ENCODE results near the gene MCTP1. TPM values are rescaled to one million over a fixed set of nuclear protein-coding genes. Genes with fewer than 3 reads are reported as not detected.

Gene MCTP1
- total and polyA plus RNA-seq, 2 of the 8 experiments (the other 6 are each of a cell fraction or from before 2014, with no cell fraction given): 0.56 to 3.4 TPM

DNA sequence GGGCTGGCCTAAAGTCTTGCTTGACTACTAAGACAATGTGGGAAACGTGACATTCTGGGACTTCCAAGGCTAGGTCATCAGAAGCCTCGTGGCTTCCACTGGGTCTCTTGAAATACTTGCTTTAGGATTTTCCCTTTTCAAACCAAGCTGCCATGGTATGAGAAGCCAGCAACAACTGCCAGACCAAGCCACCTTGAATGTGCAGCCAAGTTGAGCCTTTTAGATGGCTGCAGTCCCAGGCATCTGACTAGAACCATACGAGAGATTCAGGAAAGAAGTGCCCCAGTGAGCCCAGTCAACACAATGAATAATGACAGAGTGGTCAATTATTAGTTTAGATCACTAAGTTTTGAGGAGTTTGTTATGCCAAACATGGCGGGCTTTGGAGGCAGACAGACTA is 523.1 kb downstream of the MCTP1 start:
- Histone ChIP-seq H3K9me3 (ENCODE audit: insufficient read depth in 2 of 2, low read depth in 1 of 2, low read length in 1 of 2) (no peaks in the 10 kb centered on the region), H3K79me2 (ENCODE audit: control insufficient read depth in 1 of 2, insufficient read depth in 2 of 2, low read length in 2 of 2) (no peaks in the 10 kb centered on the region), H4K5ac (ENCODE audit: insufficient read length, low read depth, low read length) (no peak overlapping the region), H3K27ac (ENCODE audit: low read depth, low read length) (no peak overlapping the region), H3K56ac (replicated peaks; ENCODE audit: insufficient read length, low read depth, low read length) (no peak overlapping the region), H2BK120ac (replicated peaks; ENCODE audit: low read depth, low read length) (no peak overlapping the region), H3K9ac (replicated peaks in 1 of 4; ENCODE audit: extremely low read depth in 1 of 4, low read depth in 3 of 4, low read length in 3 of 4) (no peak overlapping the region), H3K4ac (replicated peaks; ENCODE audit: insufficient read length, low read depth, low read length) (no peak overlapping the region), H2BK5ac (ENCODE audit: low read depth, low read length) (no peak overlapping the region), H3K23ac (ENCODE audit: insufficient read length) (no peak overlapping the region), H2AK5ac (ENCODE audit: low read depth, low read length) (no peak overlapping the region), H3K14ac (ENCODE audit: insufficient read length) (no peak overlapping the region), H4K91ac (replicated peaks; ENCODE audit: insufficient read length, low read length) (no peak overlapping the region), H3K18ac (ENCODE audit: extremely low read depth, low read length) (no peak overlapping the region), H2BK20ac (ENCODE audit: low read length) (no peak overlapping the region), H3K4me2 (ENCODE audit: insufficient read depth in 1 of 2, low read depth in 2 of 2, low read length in 2 of 2) (no peak overlapping the region), H2BK12ac (ENCODE audit: low read depth, low read length) (no peak overlapping the region), H3K23me2 (ENCODE audit: low read depth, low read length) (no peaks in the 10 kb centered on the region), H2AFZ (ENCODE audit: low read length) (no peak overlapping the region), H3K36me3 (ENCODE audit: control insufficient read depth in 2 of 4, insufficient read depth in 4 of 4, low read length in 3 of 4) (no peaks in the 10 kb centered on the region), H4K8ac (ENCODE audit: extremely low read depth, insufficient read depth, low read length) (no peak overlapping the region), H3K27me3 (replicated peaks in 1 of 4; ENCODE audit: control insufficient read depth in 3 of 4, extremely low read depth in 1 of 4, insufficient read depth in 3 of 4, low read length in 3 of 4) (no peaks in the 10 kb centered on the region), H4K20me1 (replicated peaks in 1 of 2; ENCODE audit: control insufficient read depth in 1 of 2, insufficient read depth in 2 of 2, low read length in 2 of 2) (no peaks in the 10 kb centered on the region), H3K4me3 (ENCODE audit: extremely low read depth in 1 of 4, insufficient read depth in 2 of 4, low read depth in 3 of 4, low read length in 4 of 4) (no peak overlapping the region), H2BK15ac (ENCODE audit: low read length) (no peak overlapping the region), H3K4me1 (replicated peaks in 1 of 4; ENCODE audit: control insufficient read depth in 3 of 4, insufficient read depth in 4 of 4, low read length in 3 of 4) (no peaks in the 10 kb centered on the region), H3K79me1 (ENCODE audit: low read depth, low read length) (no peaks in the 10 kb centered on the region)
- ChIA-PET CTCF (ENCODE audit: partially characterized antibody) (no interaction called here), POLR2A (ENCODE audit: partially characterized antibody) (no interaction called here)
- TF ChIP-seq EZH2 (IDR thresholded peaks at IDR 0.05; ENCODE audit: low read depth, low read length, severe bottlenecking) (no peak), KDM5A (IDR thresholded peaks at IDR 0.05; ENCODE audit: low read length) (no peak)
- 89% methylated on average over 4 of the region's 4 CpGs; no CpG with 5 or more reads in 1 of the 2 experiments for WGBS, 2 experiments (ENCODE audit: extremely low coverage in 1 of 2, insufficient coverage in 1 of 2, insufficient read length in 1 of 2, insufficient replicate concordance in 2 of 2, low coverage in 1 of 2, low lambda C conversion rate in 2 of 2, missing lambda C conversion rate in 1 of 2)
- FAIRE-seq (no peak), DNase-seq (ENCODE audit: low read depth in 1 of 2, low spot score in 2 of 2) (no peak)

Data from H1 (cell line).